HCT116 (cell line): Measurements from ENCODE around the gene ZNF516.

Experiments used
- CEBPB ChIP-seq: IDR thresholded peaks from 2 replicates; pipeline ENCODE4 v1.6.1; 2012; ENCODE audit warnings: low read depth
- CTCF ChIP-seq, 3 experiments: fragments of 200-600 bp in 1 of 3; sonication (generic) in 1 of 3; IDR thresholded peaks in 2 of 3; conservative IDR thresholded peaks in 1 of 3; 2 replicates each; pipeline ENCODE4 v1.5.1; 2012 to 2017; ENCODE audit warnings: low read depth in 2 of 3, low read length in 2 of 3, antibody characterized with exemption in 1 of 3, borderline replicate concordance in 1 of 3, control low read depth in 1 of 3, mild to moderate bottlenecking in 1 of 3, mixed read lengths in 1 of 3, mixed run types in 1 of 3, moderate library complexity in 1 of 3; ENCODE audit not compliant: insufficient read depth in 1 of 3
- EGR1 ChIP-seq: IDR thresholded peaks from 2 replicates; pipeline ENCODE4 v1.6.1; 2012; ENCODE audit warnings: low read depth
- EZH2 ChIP-seq: fragments of 200-600 bp; sonication (generic); IDR thresholded peaks from 2 replicates; pipeline ENCODE4 v1.6.1; 2017; ENCODE audit warnings: antibody characterized with exemption, mixed run types
- POLR2AphosphoS5 ChIP-seq: IDR thresholded peaks from 2 replicates; pipeline ENCODE4 v1.6.1; 2011; ENCODE audit warnings: mild to moderate bottlenecking, low read depth, low read length, moderate library complexity
- RAD21 ChIP-seq: IDR thresholded peaks from 2 replicates; pipeline ENCODE4 v1.6.1; 2012; ENCODE audit warnings: low read depth, mild to moderate bottlenecking
- REST ChIP-seq: IDR thresholded peaks from 2 replicates; pipeline ENCODE4 v1.6.1; 2012; ENCODE audit warnings: low read depth
- SIN3A ChIP-seq: IDR thresholded peaks from 2 replicates; pipeline ENCODE4 v1.6.1; 2012; ENCODE audit warnings: low read depth

- TF ChIP-seq EGR1 (no peak), SIN3A (no peak), CTCF (IDR thresholded peaks at IDR 0.05 in 2 of 3, conservative IDR thresholded peaks at IDR 0.05 in 1 of 3; ENCODE audit: borderline replicate concordance in 1 of 3, insufficient read depth in 1 of 3, low read depth in 2 of 3, low read length in 2 of 3) (no peak), REST (no peak), EZH2 (no peak), CEBPB (no peak), POLR2AphosphoS5 (no peak), RAD21 (no peak)
Measured at GRCh38 chr18:76361219-76361618, 133.8 kb downstream of the ZNF516 start.
